ENCODE data around the gene AIG1. TPM values are rescaled to one million over a fixed set of nuclear protein-coding genes. Genes with fewer than 3 reads are reported as not detected.

AIG1 gene
- total and polyA plus RNA-seq, 2 of the 4 experiments (the other 2 are of a cell fraction): 21.3 to 27.1 TPM

- Histone ChIP-seq H3K4me2 (ENCODE audit: low read depth, low read length) (no peak overlapping the region), H2AK9ac (replicated peaks; ENCODE audit: low read depth, low read length, poor library complexity) (no peak overlapping the region), H3K4ac (ENCODE audit: low read depth, low read length) (no peak overlapping the region), H2BK15ac (ENCODE audit: low read depth, low read length) (no peak overlapping the region), H3K4me1 (ENCODE audit: control insufficient read depth, insufficient read depth, low read length) (no peaks in the 10 kb centered on the region), H3K9me1 (ENCODE audit: insufficient read depth, low read length) (no peaks in the 10 kb centered on the region), H4K91ac (ENCODE audit: insufficient read depth, low read depth, low read length) (no peak overlapping the region), H2BK20ac (ENCODE audit: low read depth, low read length) (no peak overlapping the region), H2AFZ (replicated peaks; ENCODE audit: low read length, poor library complexity) (no peak overlapping the region), H3K79me1 (ENCODE audit: low read depth in 1 of 2, low read length in 2 of 2) (no peaks in the 10 kb centered on the region), H3K9ac (ENCODE audit: low read depth, low read length) (no peak overlapping the region), H3K56ac (ENCODE audit: extremely low read depth, insufficient read depth, low read length) (no peak overlapping the region), H2AK5ac (ENCODE audit: low read depth, low read length) (no peak overlapping the region), H3K14ac (replicated peaks; ENCODE audit: low read depth, low read length) (no peak overlapping the region), H3K27ac (ENCODE audit: insufficient read depth, low read length) (no peak overlapping the region), H4K8ac (ENCODE audit: low read depth in 2 of 2, low read length in 2 of 2) (no peak overlapping the region), H3K27me3 (ENCODE audit: control insufficient read depth, insufficient read depth, low read length) (no peaks in the 10 kb centered on the region), H4K20me1 (ENCODE audit: insufficient read depth, low read length) (no peaks in the 10 kb centered on the region), H2BK120ac (ENCODE audit: low read depth, low read length) (no peak overlapping the region), H3K9me3 (ENCODE audit: control insufficient read depth, insufficient read depth, low read length) (peaks cover under 1% of the 10 kb centered on the region; the same call in 1 of the 2 replicates), H3K23ac (ENCODE audit: low read depth, low read length) (no peak overlapping the region), H3K4me3 (ENCODE audit: insufficient read depth, low read depth, low read length) (no peak overlapping the region), H3K18ac (ENCODE audit: low read depth, low read length) (no peak overlapping the region), H3K36me3 (ENCODE audit: control insufficient read depth, insufficient read depth, low read length) (no peaks in the 10 kb centered on the region), H2BK5ac (ENCODE audit: low read depth, low read length, poor library complexity, severe bottlenecking) (no peak overlapping the region), H4K5ac (ENCODE audit: low read depth, low read length) (no peak overlapping the region)
- no TSS peak for BruUV-seq (replicated peaks)
- in situ Hi-C loops (cut with MboI; ENCODE audit: low sequenced_read_pairs): no loop called here
- WGBS, 2 experiments (ENCODE audit: extremely low coverage in 2 of 2, insufficient read length in 1 of 2): no CpG with 5 or more reads among the region's 3 CpGs
- TF ChIP-seq ELK1 (IDR thresholded peaks at IDR 0.05; ENCODE audit: borderline replicate concordance, low read depth, low read length) (no peak), RAD21 (IDR thresholded peaks at IDR 0.05; ENCODE audit: low read length) (no peak), MXI1 (IDR thresholded peaks at IDR 0.05; ENCODE audit: borderline replicate concordance, low read depth, low read length) (no peak), MAZ (IDR thresholded peaks at IDR 0.05; ENCODE audit: borderline replicate concordance, low read depth, low read length) (no peak), MAFK (IDR thresholded peaks at IDR 0.05; ENCODE audit: low read depth, low read length) (no peak), BHLHE40 (IDR thresholded peaks at IDR 0.05; ENCODE audit: low read depth, low read length) (no peak), RFX5 (IDR thresholded peaks at IDR 0.05; ENCODE audit: low read depth, low read length) (no peak), CTCF (conservative IDR thresholded peaks at IDR 0.05; ENCODE audit: low read depth, low read length) (no peak), NFE2L2 (IDR thresholded peaks at IDR 0.05; ENCODE audit: low read depth, low read length) (no peak), RCOR1 (IDR thresholded peaks at IDR 0.05; ENCODE audit: insufficient replicate concordance, low read length) (no peak), CEBPB (IDR thresholded peaks at IDR 0.05; ENCODE audit: low read depth, low read length) (no peak), CHD1 (IDR thresholded peaks at IDR 0.05; ENCODE audit: low read depth, low read length) (no peak), FOS (IDR thresholded peaks at IDR 0.05; ENCODE audit: low read depth, low read length) (no peak), USF2 (IDR thresholded peaks at IDR 0.05; ENCODE audit: low read depth, low read length) (no peak), POLR2A (IDR thresholded peaks at IDR 0.05; ENCODE audit: low read depth, low read length) (no peak), SMC3 (IDR thresholded peaks at IDR 0.05; ENCODE audit: low read depth, low read length) (no peak)
- ATAC-seq (ENCODE audit: low read depth): no peak
- ChIA-PET POLR2A (ENCODE audit: unreplicated experiment) (no interaction called here), CTCF (no interaction called here)
- intact Hi-C loops (cut with micrococcal nuclease): no loop called here
- no peak for DNase-seq
- dilution Hi-C loops (cut with HindIII; ENCODE audit: low sequenced_read_pairs, unreplicated experiment): no loop called here
These were observed 76.0 kb downstream of the AIG1 start for GRCh38 chr6:143136647-143137046.
